KMS-11 (cell line): ENCODE data around the gene GFM1.

Experiments
- H2AFZ ChIP-seq: fragments of 200-600 bp; sonication (generic); 2 replicates; pipeline ENCODE4 v1.6.1; 2016; ENCODE audit warnings: antibody characterized with exemption, mixed run types, low read depth
- H3K27ac ChIP-seq: fragments of 200-600 bp; sonication (generic); 2 replicates; pipeline ENCODE4 v1.6.1; 2016; ENCODE audit warnings: mild to moderate bottlenecking, mixed run types
- H3K27me3 ChIP-seq: fragments of 200-600 bp; sonication (generic); 2 replicates; pipeline ENCODE4 v1.6.1; 2017; ENCODE audit warnings: mild to moderate bottlenecking, low read depth, mixed run types, moderate library complexity; ENCODE audit not compliant: insufficient read depth
- H3K36me3 ChIP-seq: fragments of 200-600 bp; sonication (generic); 2 replicates; pipeline ENCODE4 v1.6.1; 2017; ENCODE audit warnings: mild to moderate bottlenecking, mixed run types; ENCODE audit not compliant: insufficient read depth
- H3K4me1 ChIP-seq: fragments of 200-600 bp; sonication (generic); 2 replicates; pipeline ENCODE4 v1.6.1; 2016; ENCODE audit warnings: mild to moderate bottlenecking, low read depth, mixed run types; ENCODE audit not compliant: poor library complexity, severe bottlenecking
- H3K4me2 ChIP-seq: fragments of 200-600 bp; sonication (generic); 2 replicates; pipeline ENCODE4 v1.7.0; 2016; ENCODE audit warnings: mild to moderate bottlenecking, mixed run types
- H3K4me3 ChIP-seq: fragments of 200-600 bp; sonication (generic); IDR thresholded peaks from 2 replicates; pipeline ENCODE4 v1.6.1; 2017; ENCODE audit warnings: low read depth, low read length, mixed read lengths; ENCODE audit not compliant: insufficient read depth
- H3K79me2 ChIP-seq: fragments of 200-600 bp; sonication (generic); 2 replicates; pipeline ENCODE4 v1.6.1; 2016; ENCODE audit warnings: low read depth, mixed run types; ENCODE audit not compliant: insufficient read depth
- H3K9ac ChIP-seq: fragments of 200-600 bp; sonication (generic); 2 replicates; pipeline ENCODE4 v1.6.1; 2016; ENCODE audit warnings: mild to moderate bottlenecking, mixed run types
- H4K20me1 ChIP-seq: fragments of 200-600 bp; sonication (generic); 2 replicates; pipeline ENCODE4 v1.6.1; 2016; ENCODE audit warnings: mild to moderate bottlenecking, mixed run types; ENCODE audit not compliant: insufficient read depth
- TF ChIP-seq, protein P1 (sequence below): fragments of 200-600 bp; sonication (generic); conservative IDR thresholded peaks from 2 replicates; pipeline ENCODE4 v1.6.1; 2017; ENCODE audit warnings: low read depth, mild to moderate bottlenecking, antibody characterized with exemption, low read length, moderate library complexity, mixed read lengths

GFM1 gene

DNA sequence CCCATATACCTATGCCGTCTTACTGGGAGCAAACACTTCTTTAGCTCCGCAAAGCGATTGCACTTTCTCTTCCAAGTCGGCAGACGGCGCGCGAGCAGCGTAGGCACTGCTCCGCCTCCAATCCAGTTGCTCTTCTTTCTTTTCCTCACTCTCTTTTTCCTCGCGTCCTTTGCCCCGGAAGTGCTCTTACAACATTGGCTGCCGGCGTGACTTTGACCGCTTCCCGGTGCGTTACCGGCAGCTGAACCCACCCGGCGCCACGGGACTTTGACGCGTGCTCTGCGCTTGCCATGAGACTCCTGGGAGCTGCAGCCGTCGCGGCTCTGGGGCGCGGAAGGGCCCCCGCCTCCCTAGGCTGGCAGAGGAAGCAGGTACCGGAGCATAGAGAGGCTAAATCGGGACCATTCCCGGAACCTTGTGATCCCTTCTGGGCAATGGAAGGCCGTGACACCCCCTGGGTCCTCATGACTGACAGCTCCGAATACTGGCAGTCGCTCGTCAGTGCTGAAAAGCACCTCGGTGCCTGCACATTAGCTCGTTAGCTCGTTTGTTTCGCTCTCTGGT lies at the start of gene GFM1:
Gene GFM1 (plus strand): TSS at position 183 of the 564 bp plus-strand sequence. CDS start 108 bp downstream, at position 291.
- no peaks in the 10 kb centered on the region for H3K27me3 ChIP-seq
- peak within 1 kb of the TSS; percentile 84 for H2AFZ ChIP-seq
- H3K27ac ChIP-seq: peak within 1 kb of the TSS; percentile 72
- TF ChIP-seq, protein P1, sequence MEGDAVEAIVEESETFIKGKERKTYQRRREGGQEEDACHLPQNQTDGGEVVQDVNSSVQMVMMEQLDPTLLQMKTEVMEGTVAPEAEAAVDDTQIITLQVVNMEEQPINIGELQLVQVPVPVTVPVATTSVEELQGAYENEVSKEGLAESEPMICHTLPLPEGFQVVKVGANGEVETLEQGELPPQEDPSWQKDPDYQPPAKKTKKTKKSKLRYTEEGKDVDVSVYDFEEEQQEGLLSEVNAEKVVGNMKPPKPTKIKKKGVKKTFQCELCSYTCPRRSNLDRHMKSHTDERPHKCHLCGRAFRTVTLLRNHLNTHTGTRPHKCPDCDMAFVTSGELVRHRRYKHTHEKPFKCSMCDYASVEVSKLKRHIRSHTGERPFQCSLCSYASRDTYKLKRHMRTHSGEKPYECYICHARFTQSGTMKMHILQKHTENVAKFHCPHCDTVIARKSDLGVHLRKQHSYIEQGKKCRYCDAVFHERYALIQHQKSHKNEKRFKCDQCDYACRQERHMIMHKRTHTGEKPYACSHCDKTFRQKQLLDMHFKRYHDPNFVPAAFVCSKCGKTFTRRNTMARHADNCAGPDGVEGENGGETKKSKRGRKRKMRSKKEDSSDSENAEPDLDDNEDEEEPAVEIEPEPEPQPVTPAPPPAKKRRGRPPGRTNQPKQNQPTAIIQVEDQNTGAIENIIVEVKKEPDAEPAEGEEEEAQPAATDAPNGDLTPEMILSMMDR: peak; percentile 72
- H4K20me1 ChIP-seq: no peaks in the 10 kb centered on the region
- peaks cover 8% of the 10 kb centered on the region for H3K4me1 ChIP-seq
- 0 out of 2 replicates have a peak, but pooled peaks cover 3% of the 10 kb centered on the region for H3K36me3 ChIP-seq
- peak within 1 kb of the TSS; percentile 87 for H3K9ac ChIP-seq
- peaks cover 23% of the 10 kb centered on the region for H3K79me2 ChIP-seq
- peak within 1 kb of the TSS; percentile 72 for H3K4me2 ChIP-seq
- H3K4me3 ChIP-seq: peak within 1 kb of the TSS; percentile 99

DNA sequence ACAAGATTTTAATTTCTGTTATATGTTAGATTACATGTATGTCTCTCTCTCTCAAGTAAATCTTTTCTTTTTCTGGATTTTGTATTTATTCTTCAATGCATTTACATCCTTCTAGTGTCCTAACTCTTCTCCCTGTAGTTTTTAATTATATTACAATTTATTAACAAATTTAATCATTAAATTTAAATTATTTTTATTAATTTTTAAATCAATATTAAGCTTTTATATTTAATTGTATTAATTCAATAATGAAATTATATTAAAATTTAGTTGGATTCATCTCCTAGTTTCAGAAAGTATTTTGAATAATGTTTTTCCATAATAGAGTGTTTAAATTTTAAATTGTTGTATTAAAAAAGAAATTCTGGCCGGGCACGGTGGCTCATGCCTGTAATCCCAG lies 43.5 kb upstream of the GFM1 start:
- Histone ChIP-seq H3K9ac (no peak overlapping the region), H3K79me2 (no peaks in the 10 kb centered on the region), H4K20me1 (no peaks in the 10 kb centered on the region), H3K4me3 (no peak overlapping the region), H3K4me2 (no peak overlapping the region), H3K4me1 (peaks cover 5% of the 10 kb centered on the region), H3K36me3 (no peaks in the 10 kb centered on the region; the same call in 1 of the 2 replicates), H2AFZ (no peak overlapping the region), H3K27ac (no peak overlapping the region), H3K27me3 (no peaks in the 10 kb centered on the region)
- TF ChIP-seq, protein P1: no peak

DNA sequence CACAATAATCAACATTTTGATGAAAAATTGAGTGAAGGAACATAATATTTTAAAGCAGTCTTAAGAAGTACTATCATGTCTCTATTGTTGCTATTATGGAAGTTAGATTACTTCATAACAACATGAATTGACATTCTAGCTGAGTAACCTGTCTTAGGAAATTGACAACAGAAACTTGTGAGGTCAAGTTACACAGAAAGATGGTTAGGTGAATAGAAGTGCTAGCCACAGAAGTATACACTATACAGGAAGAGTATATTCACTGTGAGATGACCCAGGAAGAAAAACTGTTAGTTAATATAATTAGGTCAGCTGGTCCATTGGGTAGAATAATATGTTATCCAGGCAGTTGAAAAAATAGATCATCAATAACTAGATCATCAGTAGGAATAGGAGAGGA lies 42.1 kb upstream of the GFM1 start:
- no peak overlapping the region for H3K4me2 ChIP-seq

DNA sequence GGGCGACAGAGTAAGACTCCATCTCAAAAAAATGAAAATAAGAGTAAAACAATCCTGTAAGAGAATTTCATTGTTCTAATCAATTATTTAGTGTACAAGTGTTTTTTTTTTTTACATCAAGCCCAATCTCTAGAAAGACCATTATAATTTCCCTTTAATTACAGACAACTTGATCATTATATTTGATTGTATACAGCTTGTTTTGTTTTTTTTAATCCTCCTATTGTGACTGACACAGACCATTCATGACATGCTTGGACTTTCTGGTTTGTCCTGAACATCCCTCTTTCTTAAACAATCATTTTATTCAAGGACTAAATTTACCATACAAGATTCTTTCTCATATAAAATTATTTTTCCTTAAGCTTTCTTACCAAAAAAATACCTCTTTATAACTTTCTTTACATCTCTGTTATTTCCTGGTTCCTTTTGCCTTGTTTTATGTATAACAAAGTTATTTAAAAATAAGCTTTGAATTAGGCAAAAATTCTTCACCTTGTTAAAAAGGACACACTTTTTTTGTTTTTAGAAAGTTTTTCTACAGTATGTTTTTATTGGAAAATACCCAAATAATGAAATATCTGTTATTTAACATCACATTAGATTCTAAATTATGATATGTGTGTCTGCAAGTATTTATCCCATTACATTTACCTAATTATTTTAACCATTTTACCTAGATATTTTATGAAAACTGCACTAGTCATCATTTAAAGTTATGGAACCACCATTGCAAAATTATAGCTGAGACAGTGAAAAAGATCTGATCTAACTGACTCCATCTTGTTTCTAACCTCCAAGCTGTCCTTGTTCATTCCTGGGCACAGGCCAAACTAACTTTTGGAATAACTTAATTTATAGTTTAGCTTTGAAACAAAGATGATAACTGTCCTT lies 26.1 kb upstream of the GFM1 start:
- H3K4me1 ChIP-seq: peaks cover 5% of the 10 kb centered on the region
- H2AFZ ChIP-seq: no peak overlapping the region
- no peaks in the 10 kb centered on the region for H3K27me3 ChIP-seq
- H4K20me1 ChIP-seq: no peaks in the 10 kb centered on the region
- no peak overlapping the region for H3K4me3 ChIP-seq
- no peak overlapping the region for H3K4me2 ChIP-seq
- H3K9ac ChIP-seq: no peak overlapping the region
- no peak overlapping the region for H3K27ac ChIP-seq
- TF ChIP-seq, protein P1: no peak
- H3K79me2 ChIP-seq: no peaks in the 10 kb centered on the region
- no peaks in the 10 kb centered on the region for H3K36me3 ChIP-seq

More for the DNA sequence above, 42.1 kb upstream of the GFM1 start:
- no peaks in the 10 kb centered on the region for H3K27me3 ChIP-seq
- H3K4me3 ChIP-seq: no peak overlapping the region
- H3K4me1 ChIP-seq: peaks cover 5% of the 10 kb centered on the region
- no peak overlapping the region for H3K27ac ChIP-seq
- TF ChIP-seq, protein P1: no peak
- no peak overlapping the region for H3K9ac ChIP-seq
- no peaks in the 10 kb centered on the region for H4K20me1 ChIP-seq
- H3K79me2 ChIP-seq: no peaks in the 10 kb centered on the region
- H2AFZ ChIP-seq: no peak overlapping the region
- no peaks in the 10 kb centered on the region; the same call in 1 of the 2 replicates for H3K36me3 ChIP-seq
